Tibial nerve (tissue), 4 donors: ENCODE measurements around the gene USP2.

Source experiments
- EP300 ChIP-seq, 2 donors: sonication (generic); formaldehyde crosslinking; IDR thresholded peaks; one replicate each; pipeline ENCODE4 v1.6.1; 2017; ENCODE audit warnings: antibody characterized with exemption in 2 of 2, mild to moderate bottlenecking in 1 of 2
- TF ChIP-seq, protein P1 (sequence below), 5 experiments: fragments of 200-600 bp in 3 of 5; fragments of 450-650 bp in 2 of 5; sonication (generic) in 3 of 5; IDR thresholded peaks; one replicate each; pipeline ENCODE4 v1.5.1; 2016 to 2019; ENCODE audit warnings: antibody characterized with exemption in 5 of 5, mild to moderate bottlenecking in 3 of 5, moderate library complexity in 2 of 5

DNA sequence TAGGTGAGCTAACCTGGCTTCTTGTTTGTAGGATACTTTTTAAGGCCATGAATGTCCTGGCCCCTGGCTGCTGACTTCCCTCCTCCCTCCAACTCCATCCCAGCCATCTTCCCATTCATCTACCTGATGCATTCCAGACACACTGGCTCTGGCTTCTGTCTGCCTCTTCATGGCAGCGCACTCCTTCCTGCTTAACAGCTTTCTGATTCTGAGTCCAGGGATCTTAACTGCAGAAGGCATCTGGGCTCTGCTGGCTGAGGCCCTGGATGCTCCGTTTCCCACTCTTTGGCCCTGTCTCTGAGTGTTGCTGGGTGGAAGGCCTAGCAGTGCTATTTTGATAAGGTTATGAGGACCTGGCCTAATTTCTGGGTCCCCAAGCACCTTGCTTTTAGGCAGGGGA is 43.3 kb upstream of the USP2 start:
- TF ChIP-seq, protein P1, sequence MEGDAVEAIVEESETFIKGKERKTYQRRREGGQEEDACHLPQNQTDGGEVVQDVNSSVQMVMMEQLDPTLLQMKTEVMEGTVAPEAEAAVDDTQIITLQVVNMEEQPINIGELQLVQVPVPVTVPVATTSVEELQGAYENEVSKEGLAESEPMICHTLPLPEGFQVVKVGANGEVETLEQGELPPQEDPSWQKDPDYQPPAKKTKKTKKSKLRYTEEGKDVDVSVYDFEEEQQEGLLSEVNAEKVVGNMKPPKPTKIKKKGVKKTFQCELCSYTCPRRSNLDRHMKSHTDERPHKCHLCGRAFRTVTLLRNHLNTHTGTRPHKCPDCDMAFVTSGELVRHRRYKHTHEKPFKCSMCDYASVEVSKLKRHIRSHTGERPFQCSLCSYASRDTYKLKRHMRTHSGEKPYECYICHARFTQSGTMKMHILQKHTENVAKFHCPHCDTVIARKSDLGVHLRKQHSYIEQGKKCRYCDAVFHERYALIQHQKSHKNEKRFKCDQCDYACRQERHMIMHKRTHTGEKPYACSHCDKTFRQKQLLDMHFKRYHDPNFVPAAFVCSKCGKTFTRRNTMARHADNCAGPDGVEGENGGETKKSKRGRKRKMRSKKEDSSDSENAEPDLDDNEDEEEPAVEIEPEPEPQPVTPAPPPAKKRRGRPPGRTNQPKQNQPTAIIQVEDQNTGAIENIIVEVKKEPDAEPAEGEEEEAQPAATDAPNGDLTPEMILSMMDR (IDR thresholded peaks at IDR 0.05) = no peak
- no peak for TF ChIP-seq EP300 (IDR thresholded peaks at IDR 0.05)
